Mucosa of rectum (tissue), 2 donors: ENCODE data around the gene NDUFA13.

Source experiments
- H3K27ac ChIP-seq, 2 donors: one replicate each; pipeline ENCODE4 v1.7.0; 2013; ENCODE audit warnings: inconsistent platforms in 2 of 2, low read depth in 2 of 2, low read length in 2 of 2
- H3K27me3 ChIP-seq, 2 donors: one replicate each; pipeline ENCODE4 v1.7.0; 2013; ENCODE audit warnings: low read length in 2 of 2; ENCODE audit not compliant: control insufficient read depth in 2 of 2, insufficient read depth in 2 of 2
- H3K36me3 ChIP-seq, 2 donors: one replicate each; pipeline ENCODE4 v1.7.0; 2013; ENCODE audit warnings: low read length in 2 of 2; ENCODE audit not compliant: control insufficient read depth in 2 of 2, insufficient read depth in 2 of 2
- H3K4me1 ChIP-seq, 2 donors: one replicate each; pipeline ENCODE4 v1.7.0; 2013; ENCODE audit warnings: low read length in 2 of 2, mild to moderate bottlenecking in 1 of 2; ENCODE audit not compliant: control insufficient read depth in 2 of 2, insufficient read depth in 2 of 2
- H3K4me3 ChIP-seq, 2 donors: one replicate each; pipeline ENCODE4 v1.7.0; 2013; ENCODE audit warnings: low read length in 2 of 2
- H3K9ac ChIP-seq, 2 donors: one replicate each; pipeline ENCODE4 v1.7.0; 2013; ENCODE audit warnings: low read length in 2 of 2, low read depth in 1 of 2, mild to moderate bottlenecking in 1 of 2
- H3K9me3 ChIP-seq, 2 donors: one replicate each; pipeline ENCODE4 v1.7.0; 2013; ENCODE audit warnings: low read length in 2 of 2; ENCODE audit not compliant: control insufficient read depth in 2 of 2
- donor health status: healthy.
- donor health status: Normal muscosa, but diverticular disease.

Gene NDUFA13

DNA sequence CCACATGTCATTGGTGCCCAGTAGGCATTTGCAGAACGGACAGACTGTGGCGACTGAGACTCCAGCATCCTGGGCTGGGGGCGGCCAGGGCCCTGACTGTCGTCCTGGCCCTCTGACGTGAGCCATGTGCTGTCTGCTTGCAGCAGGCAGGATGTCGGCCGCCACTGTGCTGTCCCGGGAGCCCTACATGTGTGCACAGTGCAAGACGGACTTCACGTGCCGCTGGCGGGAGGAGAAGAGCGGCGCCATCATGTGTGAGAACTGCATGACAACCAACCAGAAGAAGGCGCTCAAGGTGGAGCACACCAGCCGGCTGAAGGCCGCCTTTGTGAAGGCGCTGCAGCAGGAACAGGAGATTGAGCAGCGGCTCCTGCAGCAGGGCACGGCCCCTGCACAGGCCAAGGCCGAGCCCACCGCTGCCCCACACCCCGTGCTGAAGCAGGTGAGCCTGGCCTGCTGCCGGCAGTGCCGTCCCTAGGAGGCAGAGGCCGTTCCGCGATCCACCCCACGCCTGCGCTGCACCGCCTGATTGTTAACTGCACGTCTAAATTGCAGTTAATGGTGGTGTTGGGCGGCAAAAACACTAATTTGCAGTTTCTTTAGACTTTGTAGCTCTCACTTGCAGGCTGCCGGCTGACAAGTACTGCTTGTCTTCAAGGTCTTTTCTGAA, 14.9 kb upstream of the NDUFA13 start:
- Histone ChIP-seq H3K9me3 (no peaks in the 10 kb centered on the region), H3K4me1 (no peaks in the 10 kb centered on the region), H3K27me3 (no peaks in the 10 kb centered on the region), H3K36me3 (peaks cover 76 to 88% of the 10 kb centered on the region in 2 donors), H3K4me3 (no peak overlapping the region), H3K27ac (no peak overlapping the region), H3K9ac (no peak overlapping the region)

DNA sequence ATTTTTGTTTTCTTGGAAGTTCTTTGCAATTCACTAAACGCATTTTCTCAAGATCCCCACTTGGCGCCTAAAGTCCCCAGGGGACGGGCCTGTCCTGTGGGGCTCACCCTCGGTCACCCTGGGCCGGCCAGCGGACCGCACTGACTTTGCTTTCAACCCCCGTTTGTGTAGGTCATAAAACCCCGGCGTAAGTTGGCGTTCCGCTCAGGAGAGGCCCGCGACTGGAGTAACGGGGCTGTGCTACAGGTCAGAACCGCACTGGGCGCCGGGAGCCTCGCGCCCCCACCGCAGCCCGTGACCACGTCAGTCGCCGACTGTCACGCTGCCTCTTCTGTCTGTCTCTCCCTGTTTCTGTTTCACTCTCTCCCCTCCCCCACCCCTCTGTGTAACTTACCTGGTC, 14.2 kb upstream of the NDUFA13 start:
- peaks cover 74 to 86% of the 10 kb centered on the region in 2 donors for H3K36me3 ChIP-seq
- no peak overlapping the region for H3K9ac ChIP-seq
- no peak overlapping the region for H3K4me3 ChIP-seq
- no peaks in the 10 kb centered on the region for H3K27me3 ChIP-seq
- no peaks in the 10 kb centered on the region for H3K4me1 ChIP-seq
- no peak overlapping the region for H3K27ac ChIP-seq
- no peaks in the 10 kb centered on the region for H3K9me3 ChIP-seq

DNA sequence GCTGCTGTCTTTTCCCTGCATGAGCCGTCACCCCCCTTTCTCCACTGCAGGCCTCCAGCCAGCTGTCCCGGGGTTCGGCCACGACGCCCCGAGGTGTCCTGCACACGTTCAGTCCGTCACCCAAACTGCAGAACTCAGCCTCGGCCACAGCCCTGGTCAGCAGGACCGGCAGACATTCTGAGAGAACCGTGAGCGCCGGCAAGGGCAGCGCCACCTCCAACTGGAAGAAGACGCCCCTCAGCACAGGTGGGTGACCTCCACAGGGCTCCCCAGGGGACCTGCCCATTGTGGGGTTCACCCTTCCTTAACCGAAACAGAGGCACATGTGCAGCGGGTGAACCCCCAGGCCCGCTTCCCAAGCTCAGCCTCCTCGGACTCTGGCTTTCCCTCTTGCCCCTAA, 13.7 kb upstream of the NDUFA13 start:
- H3K27ac ChIP-seq = no peak overlapping the region
- no peaks in the 10 kb centered on the region for H3K4me1 ChIP-seq
- H3K27me3 ChIP-seq = no peaks in the 10 kb centered on the region
- H3K9me3 ChIP-seq = no peaks in the 10 kb centered on the region
- H3K4me3 ChIP-seq = no peak overlapping the region
- H3K9ac ChIP-seq = no peak overlapping the region
- peaks cover 73 to 87% of the 10 kb centered on the region in 2 donors for H3K36me3 ChIP-seq

DNA sequence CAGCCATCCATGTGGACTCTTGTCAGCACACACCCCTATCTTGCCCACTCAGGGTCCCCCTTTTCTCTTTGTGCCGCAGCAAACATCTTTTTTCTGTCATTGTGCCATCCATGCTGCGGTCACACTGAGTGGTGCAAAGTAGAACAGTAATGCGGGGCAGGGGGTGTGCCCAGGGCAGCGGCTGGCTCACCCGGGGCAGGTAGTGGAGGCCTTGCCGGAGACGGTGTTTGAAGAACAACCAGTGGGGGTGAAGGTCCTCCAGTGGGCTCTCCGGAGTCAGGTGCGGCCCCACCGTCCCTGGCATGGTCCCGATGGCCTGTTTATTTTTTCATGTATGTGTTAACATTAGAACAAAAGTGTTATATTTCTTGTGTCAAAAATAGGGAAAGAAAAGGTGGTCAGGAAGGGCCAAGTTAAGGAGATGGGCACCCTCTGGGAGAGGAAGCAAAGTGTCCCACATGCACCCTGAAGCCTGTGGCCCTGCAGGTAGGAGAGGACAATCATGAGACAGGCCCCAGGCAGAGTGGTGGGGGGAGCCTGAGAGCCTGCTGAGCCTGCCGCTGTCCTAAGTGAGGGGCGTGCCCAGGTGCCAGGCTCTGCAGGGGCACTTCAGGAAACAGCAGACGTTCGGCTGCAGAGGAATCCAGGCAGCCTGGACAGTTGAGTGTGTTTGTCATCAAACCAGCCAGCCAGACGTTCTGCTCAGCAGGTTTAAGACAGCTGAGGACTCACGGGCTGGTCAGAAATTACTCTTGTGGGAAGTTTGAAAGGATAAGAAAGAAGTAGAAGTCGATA, 13.0 kb upstream of the NDUFA13 start:
- no peak overlapping the region for H3K9ac ChIP-seq
- H3K4me1 ChIP-seq = no peaks in the 10 kb centered on the region
- H3K36me3 ChIP-seq = peaks cover 70 to 82% of the 10 kb centered on the region in 2 donors
- no peak overlapping the region for H3K27ac ChIP-seq
- no peaks in the 10 kb centered on the region for H3K9me3 ChIP-seq
- no peak overlapping the region for H3K4me3 ChIP-seq
- H3K27me3 ChIP-seq = no peaks in the 10 kb centered on the region

DNA sequence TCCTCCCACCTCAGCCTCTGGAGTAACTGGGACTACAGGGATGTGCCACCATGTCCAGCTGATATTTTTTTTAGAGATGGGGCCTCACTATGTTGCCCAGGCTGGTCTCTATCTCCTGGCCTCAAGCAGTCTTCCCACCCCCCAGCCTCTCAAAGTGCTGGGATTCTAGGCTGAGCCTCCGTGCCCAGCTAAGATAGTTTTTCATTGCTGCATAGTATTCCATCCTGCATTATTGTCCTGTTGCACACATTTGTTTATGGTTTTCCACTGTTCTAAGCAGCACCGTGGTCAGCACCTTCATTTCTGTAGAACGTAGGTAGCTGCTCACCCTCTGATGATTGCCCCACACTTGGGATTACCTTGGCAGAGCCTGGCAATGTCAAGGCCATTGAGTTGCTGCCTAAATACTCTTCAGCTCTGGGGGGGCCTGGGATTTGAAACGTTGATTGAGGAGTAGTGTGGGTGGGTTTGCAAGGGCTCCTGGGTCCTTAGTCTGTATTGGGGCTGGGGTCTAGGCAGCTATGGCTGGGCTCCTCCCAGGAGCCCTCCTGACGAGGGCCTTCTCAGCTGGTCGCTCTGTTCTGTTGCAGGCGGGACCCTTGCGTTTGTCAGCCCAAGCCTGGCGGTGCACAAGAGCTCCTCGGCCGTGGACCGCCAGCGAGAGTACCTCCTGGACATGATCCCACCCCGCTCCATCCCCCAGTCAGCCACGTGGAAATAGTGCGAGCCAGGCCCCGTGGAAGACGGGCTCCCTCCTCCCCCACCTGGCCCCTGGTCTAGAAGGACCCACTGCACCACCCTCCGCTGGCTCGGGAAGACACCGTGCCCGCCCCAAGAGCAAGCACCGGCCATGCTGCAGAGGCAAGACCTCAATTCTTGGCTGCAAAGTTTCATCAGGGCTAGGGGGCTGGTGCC, 11.0 kb upstream of the NDUFA13 start:
- Histone ChIP-seq H3K27me3 (no peaks in the 10 kb centered on the region), H3K9ac (no peak overlapping the region), H3K4me1 (no peaks in the 10 kb centered on the region), H3K27ac (no peak overlapping the region), H3K36me3 (peaks cover 54 to 62% of the 10 kb centered on the region in 2 donors), H3K9me3 (no peaks in the 10 kb centered on the region), H3K4me3 (no peak overlapping the region)

DNA sequence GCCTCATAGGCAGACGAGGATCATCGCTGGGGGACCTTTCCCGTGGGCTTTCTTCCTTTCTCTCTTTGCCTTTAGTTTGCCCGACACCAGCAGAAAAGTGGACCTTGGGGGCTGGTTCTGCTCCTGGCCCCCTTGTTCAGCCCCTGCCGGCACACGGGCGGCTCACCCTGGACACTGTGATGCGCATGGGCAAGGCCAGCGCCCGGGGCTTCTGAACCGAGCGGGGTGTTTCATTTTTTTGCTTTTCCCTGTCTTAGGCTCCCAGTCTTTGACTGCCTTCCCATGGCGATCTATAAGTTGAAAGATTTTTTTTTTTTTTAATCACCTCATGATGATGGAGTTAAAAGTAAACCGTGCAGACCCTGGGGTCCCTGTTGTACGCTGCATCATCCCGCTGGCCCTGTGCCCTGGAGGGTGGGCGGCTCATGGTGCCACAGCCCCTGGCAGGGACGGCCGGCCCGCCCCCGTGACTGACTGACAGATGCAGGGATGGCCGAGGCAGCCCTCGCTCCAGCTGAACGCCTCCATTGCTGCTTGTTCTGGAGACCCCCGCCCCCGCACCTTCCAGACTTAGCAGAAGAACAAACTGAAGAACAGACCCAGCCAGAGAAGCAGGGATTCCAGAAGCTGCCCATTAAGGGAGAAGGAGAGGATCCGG, 10.2 kb upstream of the NDUFA13 start:
- H3K36me3 ChIP-seq = peaks cover 48 to 55% of the 10 kb centered on the region in 2 donors
- H3K9me3 ChIP-seq = no peaks in the 10 kb centered on the region
- H3K27ac ChIP-seq = no peak overlapping the region
- H3K4me3 ChIP-seq = no peak overlapping the region
- no peaks in the 10 kb centered on the region for H3K27me3 ChIP-seq
- H3K4me1 ChIP-seq = no peaks in the 10 kb centered on the region
- no peak overlapping the region for H3K9ac ChIP-seq

DNA sequence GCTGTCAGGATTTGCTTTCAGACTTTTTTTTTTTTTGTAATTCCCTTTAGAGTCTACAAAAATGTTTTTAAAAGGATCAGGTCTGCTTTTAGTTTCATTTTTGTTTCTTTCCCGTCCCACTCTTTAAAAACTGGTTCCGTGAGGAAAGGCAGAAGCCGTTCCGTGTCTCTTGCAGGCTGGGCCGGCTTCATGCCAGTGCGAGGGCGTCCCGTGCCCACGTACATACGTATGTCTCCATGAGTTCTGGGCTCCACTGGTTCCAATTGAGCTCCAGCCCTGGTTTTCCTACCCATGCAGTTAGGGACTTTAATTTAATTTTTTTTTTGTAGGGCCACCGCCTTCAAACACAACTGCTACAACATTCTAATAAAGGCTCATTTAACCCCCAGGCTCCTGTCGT, 9.4 kb upstream of the NDUFA13 start:
- Histone ChIP-seq H3K4me1 (no peaks in the 10 kb centered on the region), H3K36me3 (peaks cover 40 to 47% of the 10 kb centered on the region in 2 donors), H3K9me3 (no peaks in the 10 kb centered on the region), H3K9ac (no peak overlapping the region), H3K27ac (no peak overlapping the region), H3K27me3 (no peaks in the 10 kb centered on the region), H3K4me3 (no peak overlapping the region)

DNA sequence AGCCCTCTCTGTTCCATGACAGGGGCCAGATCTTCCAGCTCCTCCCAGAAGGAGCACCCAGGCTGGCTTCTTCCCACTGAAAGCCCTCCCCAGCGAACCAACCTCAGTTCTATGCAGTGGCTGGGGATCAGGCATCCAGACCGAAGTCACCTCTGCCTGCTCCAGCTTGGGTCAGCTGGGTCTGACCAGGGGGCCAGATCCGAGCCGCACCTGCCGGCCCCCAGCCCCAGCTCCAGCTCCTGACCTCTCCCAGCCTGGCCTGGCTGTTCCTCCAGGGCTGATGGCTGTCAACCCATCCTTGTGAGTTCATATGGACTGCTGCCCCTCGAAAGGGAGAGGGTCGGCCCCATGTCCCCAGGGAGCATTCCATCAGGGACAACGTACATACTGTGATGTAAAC, 8.7 kb upstream of the NDUFA13 start:
- no peak overlapping the region for H3K27ac ChIP-seq
- no peaks in the 10 kb centered on the region for H3K4me1 ChIP-seq
- H3K9ac ChIP-seq = no peak overlapping the region
- H3K27me3 ChIP-seq = no peaks in the 10 kb centered on the region
- H3K9me3 ChIP-seq = no peaks in the 10 kb centered on the region
- H3K4me3 ChIP-seq = no peak overlapping the region
- H3K36me3 ChIP-seq = peaks cover 34 to 40% of the 10 kb centered on the region in 2 donors

DNA sequence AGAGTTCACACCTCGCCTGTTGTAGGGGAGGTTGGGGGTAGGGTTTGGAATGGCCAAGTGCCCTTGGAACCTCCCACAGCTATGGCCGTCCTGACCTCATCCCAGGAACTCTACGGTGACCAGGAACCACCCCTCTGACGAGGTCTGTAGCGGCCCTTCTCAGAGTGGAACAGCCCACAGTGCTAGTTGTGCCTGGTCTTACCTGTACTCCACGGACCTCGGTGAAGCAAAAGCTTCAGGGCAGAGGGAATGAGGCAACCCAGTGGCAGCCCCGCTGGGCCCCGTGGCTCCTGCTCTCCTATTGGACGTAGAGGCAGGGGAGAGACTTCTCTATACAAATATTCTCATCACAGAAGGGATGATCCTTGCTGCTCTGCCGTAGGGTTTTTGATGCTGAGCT, 7.8 kb upstream of the NDUFA13 start:
- Histone ChIP-seq H3K36me3 (peaks cover 25 to 31% of the 10 kb centered on the region in 2 donors), H3K9ac (no peak overlapping the region), H3K9me3 (no peaks in the 10 kb centered on the region), H3K4me1 (no peaks in the 10 kb centered on the region), H3K27me3 (no peaks in the 10 kb centered on the region), H3K27ac (no peak overlapping the region), H3K4me3 (no peak overlapping the region)
